Sigmoid colon (tissue), 7 donors: Measurements from ENCODE around the gene IRF5. TPM values are rescaled to one million over a fixed set of nuclear protein-coding genes. Genes with fewer than 3 reads are reported as not detected.
A peak's percentile ranks its signal among the peaks of the same experiment; 100 is the strongest.
"Not testable (repeated sequence)": the region's sequence is repeated elsewhere in the genome, so short reads cannot be mapped to it uniquely, and the experiment has no call there.

Experiments used
- DNase-seq: peaks from one replicate; pipeline ENCODE4 v3.0.0-alpha.2; 2019
- H3K27ac ChIP-seq, 4 donors: fragments of 200-600 bp; sonication (generic); one replicate each; pipeline ENCODE4 v1.5.1; 2016 to 2019; ENCODE audit warnings: mild to moderate bottlenecking in 1 of 4
- H3K27me3 ChIP-seq, 3 donors: fragments of 200-600 bp; sonication (generic); one replicate each; pipeline ENCODE4 v1.5.1; 2019; ENCODE audit warnings: mild to moderate bottlenecking in 1 of 3
- H3K36me3 ChIP-seq, 4 donors: fragments of 200-600 bp; sonication (generic); one replicate each; pipeline ENCODE4 v1.5.1; 2016 to 2019
- H3K4me1 ChIP-seq, 4 donors: fragments of 200-600 bp; sonication (generic); one replicate each; pipeline ENCODE4 v1.5.1; 2017 to 2019
- H3K4me3 ChIP-seq, 4 donors: fragments of 200-600 bp; sonication (generic); one replicate each; pipeline ENCODE4 v1.5.1; 2017 to 2019; ENCODE audit warnings: mild to moderate bottlenecking in 2 of 4, moderate library complexity in 1 of 4
- H3K9me3 ChIP-seq, 4 donors: fragments of 200-600 bp in 3 of 4; sonication (generic) in 3 of 4; one replicate each; pipeline versions ENCODE4 v1.5.1 to v1.6.1; 2013 to 2019
- CTCF ChIP-seq, 4 experiments: fragments of 450-650 bp in 3 of 4; fragments of 200-600 bp in 1 of 4; IDR thresholded peaks; one replicate each; pipeline ENCODE4 v1.5.1; 2016 to 2019; ENCODE audit warnings: antibody characterized with exemption in 4 of 4, mild to moderate bottlenecking in 3 of 4, moderate library complexity in 2 of 4
- EP300 ChIP-seq, 4 donors: sonication (generic); formaldehyde crosslinking; IDR thresholded peaks; one replicate each; pipeline ENCODE4 v1.6.1; 2017; ENCODE audit warnings: antibody characterized with exemption in 4 of 4
- POLR2A ChIP-seq, 2 donors: fragments of 450-650 bp; IDR thresholded peaks; one replicate each; pipeline ENCODE4 v1.6.1; 2016; ENCODE audit warnings: antibody characterized with exemption in 2 of 2, mild to moderate bottlenecking in 2 of 2, moderate library complexity in 2 of 2
- POLR2AphosphoS5 ChIP-seq, 4 donors: sonication (generic); formaldehyde crosslinking; IDR thresholded peaks; one replicate each; pipeline ENCODE4 v1.6.1; 2017; ENCODE audit warnings: antibody characterized with exemption in 4 of 4
- WGBS, 2 donors: extraction: QIAGEN DNeasy Blood & Tissue Kit; methylation state at CpG; one replicate each; pipeline ENCODE4 v1.1.7; 2013; 5-methylcytosine and 5-hydroxymethylcytosine counted together
- intact Hi-C: fragments of 100-400 bp; cut with DNase I; formaldehyde crosslinking; loops from one replicate; pipeline ENCODE4 v1.15.1; 2023
- polyA plus RNA-seq, 3 donors: library from polyadenylated mRNA; stranded (reverse); fragments of 200-250 nt; gene quantifications; one replicate each; pipeline ENCODE4 v1.2.3, GENCODE V29; 2013
- total RNA-seq, 4 donors: library from RNA; depleted of rRNA; stranded (reverse); fragments of >200 nt; gene quantifications; one replicate each; pipeline ENCODE4 v1.1.0, GENCODE V29; 2016
- donor health status: healthy with polysubstance abuse.
- donor health status: Bipolar disorder and iron deficiency.
- donor health status: healthy.

The IRF5 gene
- total and polyA plus RNA-seq, 7 donors: 4.6 to 15.3 (median 6.6) TPM

GRCh38 chr7:128941323-128941890, 3.7 kb downstream of the IRF5 start:
- no peak for DNase-seq
- H3K27me3 ChIP-seq: peaks cover 14 to 51% (median 27%) of the 10 kb centered on the region in 3 donors
- 74 to 82% methylated on average over 15 of the region's 15 CpGs for WGBS, 2 donors
- no peak overlapping the region for H3K27ac ChIP-seq
- no peaks in the 10 kb centered on the region for H3K9me3 ChIP-seq
- H3K4me1 ChIP-seq: peaks cover 0 to 19% (median 18%) of the 10 kb centered on the region in 4 donors
- H3K4me3 ChIP-seq: peak overlapping the region in 1 of 4 donors; percentile 55
- H3K36me3 ChIP-seq: no peaks in the 10 kb centered on the region
- TF ChIP-seq POLR2AphosphoS5 (IDR thresholded peaks at IDR 0.05) (no peak), POLR2A (IDR thresholded peaks at IDR 0.05) (no peak), CTCF (IDR thresholded peaks at IDR 0.05) (no peak), EP300 (IDR thresholded peaks at IDR 0.05) (no peak)
- intact Hi-C loops: no loop called here

- 86 to 93% methylated on average over 16 of the region's 16 CpGs for WGBS, 2 donors
- Histone ChIP-seq H3K9me3 (no peaks in the 10 kb centered on the region), H3K36me3 (no peaks in the 10 kb centered on the region), H3K4me3 (no peak overlapping the region), H3K27me3 (peaks cover 14 to 45% (median 26%) of the 10 kb centered on the region in 3 donors), H3K4me1 (peaks cover 0 to 19% (median 18%) of the 10 kb centered on the region in 4 donors), H3K27ac (no peak overlapping the region)
- intact Hi-C loops: no loop called here
- DNase-seq: no peak
- TF ChIP-seq EP300 (IDR thresholded peaks at IDR 0.05): no peak
- TF ChIP-seq POLR2AphosphoS5 (IDR thresholded peaks at IDR 0.05): no peak
- TF ChIP-seq CTCF (IDR thresholded peaks at IDR 0.05): no peak
- TF ChIP-seq POLR2A (IDR thresholded peaks at IDR 0.05): no peak
Measured at GRCh38 chr7:128941946-128942526, 4.3 kb downstream of the IRF5 start.

GRCh38 chr7:128943251-128943650, 5.5 kb downstream of the IRF5 start:
- H3K4me3 ChIP-seq, H3K36me3 ChIP-seq, H3K27ac ChIP-seq, intact Hi-C loops, DNase-seq, H3K4me1 ChIP-seq, H3K9me3 ChIP-seq: not testable (repeated sequence)
- 85 to 91% methylated on average over 2 of the region's 2 CpGs for WGBS, 2 donors
- peaks cover 3 to 33% (median 15%) of the 10 kb centered on the region in 3 donors for H3K27me3 ChIP-seq

- 81 to 84% methylated on average over 7 of the region's 7 CpGs for WGBS, 2 donors
- no peak overlapping the region for H3K27ac ChIP-seq
- TF ChIP-seq POLR2A (IDR thresholded peaks at IDR 0.05) (no peak), POLR2AphosphoS5 (IDR thresholded peaks at IDR 0.05) (no peak), EP300 (IDR thresholded peaks at IDR 0.05) (no peak), CTCF (IDR thresholded peaks at IDR 0.05) (no peak)
- H3K4me1 ChIP-seq: no peaks in the 10 kb centered on the region
- intact Hi-C loops: no loop called here
- no peaks in the 10 kb centered on the region for H3K9me3 ChIP-seq
- no peaks in the 10 kb centered on the region for H3K36me3 ChIP-seq
- H3K4me3 ChIP-seq: no peak overlapping the region
- H3K27me3 ChIP-seq: peaks cover 0 to 19% (median 4%) of the 10 kb centered on the region in 3 donors
- DNase-seq: no peak
Measured at GRCh38 chr7:128944487-128945236, 6.9 kb downstream of the IRF5 start.

- Histone ChIP-seq H3K9me3 (no peaks in the 10 kb centered on the region), H3K36me3 (no peaks in the 10 kb centered on the region), H3K4me3 (no peak overlapping the region), H3K4me1 (no peaks in the 10 kb centered on the region), H3K27ac (no peak overlapping the region), H3K27me3 (peaks cover 0 to 7% (median 0%) of the 10 kb centered on the region in 3 donors)
- intact Hi-C loops: no loop called here
- WGBS, 2 donors: 91 to 93% methylated on average over 21 of the region's 21 CpGs
- TF ChIP-seq CTCF (IDR thresholded peaks at IDR 0.05) (no peak), POLR2AphosphoS5 (IDR thresholded peaks at IDR 0.05) (no peak), POLR2A (IDR thresholded peaks at IDR 0.05) (no peak), EP300 (IDR thresholded peaks at IDR 0.05) (no peak)
- no peak for DNase-seq
Measured at GRCh38 chr7:128945668-128946366, 8.1 kb downstream of the IRF5 start.
